ENCODE measurements around the gene ATXN1. TPM values are rescaled to one million over a fixed set of nuclear protein-coding genes. Genes with fewer than 3 reads are reported as not detected.
"Not testable (repeated sequence)": the region's sequence is repeated elsewhere in the genome, so short reads cannot be mapped to it uniquely, and the experiment has no call there.

ATXN1 gene
- total RNA-seq, 1 experiment from 2014 or later = 19.7 TPM

- no peak for TF ChIP-seq CTCF (IDR thresholded peaks at IDR 0.05; ENCODE audit: unreplicated experiment)
- no peaks in the 10 kb centered on the region for H3K27me3 Mint-ChIP-seq (ENCODE audit: unreplicated experiment)
- DNase-seq = no peak
- no peaks in the 10 kb centered on the region for H3K9me3 Mint-ChIP-seq (ENCODE audit: low read depth, unreplicated experiment)
- CTCF ChIA-PET = no interaction called here
- no peaks in the 10 kb centered on the region for H3K36me3 Mint-ChIP-seq (ENCODE audit: insufficient read depth, unreplicated experiment)
- H3K27ac Mint-ChIP-seq (ENCODE audit: unreplicated experiment) = no peak overlapping the region
- H3K4me3 Mint-ChIP-seq (ENCODE audit: low read depth, unreplicated experiment) = no peak overlapping the region
- H3K4me1 Mint-ChIP-seq (ENCODE audit: low read depth, unreplicated experiment) = peaks cover 8% of the 10 kb centered on the region
- intact Hi-C loops (cut with micrococcal nuclease; ENCODE audit: unreplicated experiment) = no loop called here
- BruUV-seq (replicated peaks) = no TSS peak
Observed at GRCh38 chr6:16544006-16544405, 217.3 kb downstream of the ATXN1 start.

GRCh38 chr6:16543521-16543920, 217.7 kb downstream of the ATXN1 start:
- intact Hi-C loops (cut with micrococcal nuclease; ENCODE audit: unreplicated experiment) = no loop called here
- no peaks in the 10 kb centered on the region for H3K9me3 Mint-ChIP-seq (ENCODE audit: low read depth, unreplicated experiment)
- DNase-seq = no peak
- no peak for TF ChIP-seq CTCF (IDR thresholded peaks at IDR 0.05; ENCODE audit: unreplicated experiment)
- BruUV-seq (replicated peaks) = no TSS peak
- CTCF ChIA-PET = no interaction called here
- H3K4me3 Mint-ChIP-seq (ENCODE audit: low read depth, unreplicated experiment) = no peak overlapping the region
- H3K36me3 Mint-ChIP-seq (ENCODE audit: insufficient read depth, unreplicated experiment) = no peaks in the 10 kb centered on the region
- H3K27ac Mint-ChIP-seq (ENCODE audit: unreplicated experiment) = no peak overlapping the region
- H3K27me3 Mint-ChIP-seq (ENCODE audit: unreplicated experiment) = no peaks in the 10 kb centered on the region
- peaks cover 12% of the 10 kb centered on the region for H3K4me1 Mint-ChIP-seq (ENCODE audit: low read depth, unreplicated experiment)

- no peak for DNase-seq
- Mint-ChIP-seq H3K27ac (ENCODE audit: unreplicated experiment) (no peak overlapping the region), H3K9me3 (ENCODE audit: low read depth, unreplicated experiment) (no peaks in the 10 kb centered on the region), H3K4me3 (ENCODE audit: low read depth, unreplicated experiment) (no peak overlapping the region), H3K36me3 (ENCODE audit: insufficient read depth, unreplicated experiment) (no peaks in the 10 kb centered on the region), H3K4me1 (ENCODE audit: low read depth, unreplicated experiment) (peaks cover 12% of the 10 kb centered on the region), H3K27me3 (ENCODE audit: unreplicated experiment) (no peaks in the 10 kb centered on the region)
- TF ChIP-seq CTCF (IDR thresholded peaks at IDR 0.05; ENCODE audit: unreplicated experiment) = no peak
- CTCF ChIA-PET = no interaction called here
- intact Hi-C loops (cut with micrococcal nuclease; ENCODE audit: unreplicated experiment) = no loop called here
- BruUV-seq (replicated peaks) = no TSS peak
Observed at GRCh38 chr6:16542070-16542469, 219.2 kb downstream of the ATXN1 start.

- BruUV-seq (replicated peaks) = no TSS peak
- no peak for TF ChIP-seq CTCF (IDR thresholded peaks at IDR 0.05; ENCODE audit: unreplicated experiment)
- Mint-ChIP-seq H3K9me3 (ENCODE audit: low read depth, unreplicated experiment) (no peaks in the 10 kb centered on the region), H3K27ac (ENCODE audit: unreplicated experiment) (no peak overlapping the region), H3K4me1 (ENCODE audit: low read depth, unreplicated experiment) (peaks cover 12% of the 10 kb centered on the region), H3K27me3 (ENCODE audit: unreplicated experiment) (no peaks in the 10 kb centered on the region), H3K4me3 (ENCODE audit: low read depth, unreplicated experiment) (no peak overlapping the region), H3K36me3 (ENCODE audit: insufficient read depth, unreplicated experiment) (no peaks in the 10 kb centered on the region)
- CTCF ChIA-PET = interaction anchor here (1.1 kb wide), 1 partner anchor 207 kb away, joined by 4 read pairs; no protein-coding TSS in a partner anchor
- intact Hi-C loops (cut with micrococcal nuclease; ENCODE audit: unreplicated experiment) = no loop called here
- DNase-seq = no peak
Observed at GRCh38 chr6:16540804-16541752, 220.2 kb downstream of the ATXN1 start.

- CTCF ChIA-PET = interaction anchor here (1.1 kb wide), 1 partner anchor 207 kb away, joined by 4 read pairs; no protein-coding TSS in a partner anchor
- H3K4me1 Mint-ChIP-seq (ENCODE audit: low read depth, unreplicated experiment) = peaks cover 12% of the 10 kb centered on the region
- H3K9me3 Mint-ChIP-seq (ENCODE audit: low read depth, unreplicated experiment); H3K36me3 Mint-ChIP-seq (ENCODE audit: insufficient read depth, unreplicated experiment); H3K27ac Mint-ChIP-seq (ENCODE audit: unreplicated experiment); intact Hi-C loops (cut with micrococcal nuclease; ENCODE audit: unreplicated experiment); DNase-seq; H3K4me3 Mint-ChIP-seq (ENCODE audit: low read depth, unreplicated experiment); BruUV-seq (replicated peaks); H3K27me3 Mint-ChIP-seq (ENCODE audit: unreplicated experiment): not testable (repeated sequence)
Observed at GRCh38 chr6:16540383-16540782, 220.9 kb downstream of the ATXN1 start.

All from Calu3 (cell line).